ENCODE measurements around the gene CFAP73.
"Not testable (repeated sequence)": the region's sequence is repeated elsewhere in the genome, so short reads cannot be mapped to it uniquely, and the experiment has no call there.

The CFAP73 gene

DNA sequence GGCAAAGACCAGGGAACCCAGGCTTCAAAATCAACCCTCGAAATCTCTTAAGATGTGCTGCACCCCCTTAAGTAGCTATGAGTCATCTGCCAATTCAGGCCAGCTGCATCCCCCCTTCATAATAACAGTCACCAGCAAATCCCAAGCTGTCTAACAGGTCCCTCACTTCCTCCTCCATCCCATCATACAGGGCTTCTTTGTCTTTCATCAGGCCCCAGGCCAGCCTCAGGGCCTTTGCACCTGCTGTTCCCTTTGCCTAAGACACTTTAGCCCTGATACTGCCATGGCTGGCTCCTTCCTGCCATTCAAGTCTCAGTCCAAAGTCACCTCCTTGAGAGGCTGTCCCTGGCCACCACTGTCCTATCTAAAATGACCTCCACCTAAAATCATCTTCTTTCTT lies 18.0 kb upstream of the CFAP73 start:
- no peak for TF ChIP-seq POLR2A (IDR thresholded peaks at IDR 0.05; ENCODE audit: low read depth, low read length)
- no peak for DNase-seq (ENCODE audit: insufficient read length, low spot score)
- no peak for FAIRE-seq

GRCh38 chr12:113133036-113133435 lies 16.5 kb upstream of the CFAP73 start:
- TF ChIP-seq POLR2A (IDR thresholded peaks at IDR 0.05; ENCODE audit: low read depth, low read length): no peak
- no peak for DNase-seq (ENCODE audit: insufficient read length, low spot score)
- FAIRE-seq: no peak

- no peak for TF ChIP-seq POLR2A (IDR thresholded peaks at IDR 0.05; ENCODE audit: low read depth, low read length)
- no peak for FAIRE-seq
- DNase-seq (ENCODE audit: insufficient read length, low spot score): no peak
These were observed 15.9 kb upstream of the CFAP73 start for GRCh38 chr12:113133666-113134065.

DNA sequence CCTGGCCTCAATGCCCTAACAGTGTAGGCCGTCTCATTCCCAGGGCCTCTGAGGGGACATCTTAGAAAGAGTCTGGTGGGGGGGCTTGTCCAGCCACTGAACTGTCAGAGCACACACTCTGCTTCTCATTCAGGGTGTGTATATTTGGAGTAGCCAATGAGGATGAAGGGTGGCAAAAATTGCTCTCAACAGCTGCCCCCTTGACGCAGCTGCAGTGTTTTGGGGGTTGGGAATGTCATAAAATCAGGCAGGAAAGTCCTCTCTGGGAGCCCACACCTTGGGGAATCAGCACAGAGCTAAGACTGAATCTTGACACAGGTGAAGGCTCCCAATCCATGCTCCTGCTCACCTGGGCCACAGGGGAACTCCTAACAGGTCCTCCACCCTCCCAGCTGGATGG lies 15.5 kb upstream of the CFAP73 start:
- TF ChIP-seq POLR2A (IDR thresholded peaks at IDR 0.05; ENCODE audit: low read depth, low read length): no peak
- no peak for DNase-seq (ENCODE audit: insufficient read length, low spot score)
- no peak for FAIRE-seq

GRCh38 chr12:113134521-113134951 lies 15.0 kb upstream of the CFAP73 start:
- no peak for DNase-seq (ENCODE audit: insufficient read length, low spot score)
- no peak for FAIRE-seq

GRCh38 chr12:113135178-113136127 lies 14.1 kb upstream of the CFAP73 start, which contains the start of gene RASAL1:
RASAL1 (minus strand) TSS chr12:113135761; CDS start chr12:113135462, 299 bp downstream.
- no peak for FAIRE-seq
- no peak for TF ChIP-seq POLR2A (IDR thresholded peaks at IDR 0.05; ENCODE audit: low read depth, low read length)
- no peak for DNase-seq (ENCODE audit: insufficient read length, low spot score)

More at GRCh38 chr12:113134521-113134951, 15.0 kb upstream of the CFAP73 start:
- TF ChIP-seq POLR2A (IDR thresholded peaks at IDR 0.05; ENCODE audit: low read depth, low read length): no peak

- no peak for FAIRE-seq
These were observed 13.2 kb upstream of the CFAP73 start for GRCh38 chr12:113136128-113136989.

GRCh38 chr12:113136990-113137511 lies 12.5 kb upstream of the CFAP73 start:
- no peak for TF ChIP-seq POLR2A (IDR thresholded peaks at IDR 0.05; ENCODE audit: low read depth, low read length)
- DNase-seq (ENCODE audit: insufficient read length, low spot score): no peak
- FAIRE-seq: no peak

More at GRCh38 chr12:113136128-113136989, 13.2 kb upstream of the CFAP73 start:
- DNase-seq (ENCODE audit: insufficient read length, low spot score): no peak
- no peak for TF ChIP-seq POLR2A (IDR thresholded peaks at IDR 0.05; ENCODE audit: low read depth, low read length)

GRCh38 chr12:113137861-113138783 lies 11.4 kb upstream of the CFAP73 start:
- DNase-seq (ENCODE audit: insufficient read length, low spot score) (no peak), FAIRE-seq (no peak)
- TF ChIP-seq POLR2A (IDR thresholded peaks at IDR 0.05; ENCODE audit: low read depth, low read length): no peak

DNA sequence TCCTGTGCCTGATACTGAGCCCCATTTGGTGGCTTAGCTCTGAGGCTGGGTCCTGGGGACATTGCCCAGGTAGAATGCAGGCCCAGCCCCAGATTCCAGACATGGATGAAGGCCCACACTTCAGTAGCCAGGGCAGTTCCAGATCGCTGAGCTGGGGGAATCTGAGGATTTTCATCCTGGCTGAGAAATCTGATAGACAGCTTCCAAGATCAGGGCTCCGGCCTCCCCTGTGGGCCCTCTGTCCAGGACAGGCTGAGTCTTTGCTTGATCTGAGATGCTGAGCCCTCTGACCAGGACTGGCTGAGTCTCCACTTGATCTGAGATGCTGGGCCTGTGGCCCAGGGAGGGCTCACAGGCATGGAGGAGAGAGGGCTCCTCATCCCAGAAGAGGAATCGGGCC lies 10.7 kb upstream of the CFAP73 start:
- TF ChIP-seq POLR2A (IDR thresholded peaks at IDR 0.05; ENCODE audit: low read depth, low read length): no peak
- FAIRE-seq (no peak), DNase-seq (ENCODE audit: insufficient read length, low spot score) (no peak)

- DNase-seq (ENCODE audit: insufficient read length, low spot score) (no peak), FAIRE-seq (no peak)
- TF ChIP-seq POLR2A (IDR thresholded peaks at IDR 0.05; ENCODE audit: low read depth, low read length): no peak
These were observed 8.8 kb upstream of the CFAP73 start for GRCh38 chr12:113140706-113141105.

GRCh38 chr12:113141716-113142115 lies 7.8 kb upstream of the CFAP73 start:
- FAIRE-seq: not testable (repeated sequence)

More at GRCh38 chr12:113141716-113142115, 7.8 kb upstream of the CFAP73 start:
- DNase-seq (ENCODE audit: insufficient read length, low spot score): not testable (repeated sequence)
